Neural progenitor cell (in vitro differentiated cells): ENCODE results near the gene FAM50B.

ENCODE experiments used
- CTCF ChIP-seq: fragments of 200-600 bp; sonication (generic); IDR thresholded peaks from 2 replicates; pipeline ENCODE4 v1.5.1; 2017; ENCODE audit warnings: antibody characterized with exemption, mild to moderate bottlenecking
- EZH2 ChIP-seq: fragments of 200-600 bp; sonication (generic); IDR thresholded peaks from 2 replicates; pipeline ENCODE4 v1.6.1; 2017; ENCODE audit warnings: antibody characterized with exemption, mild to moderate bottlenecking, moderate library complexity
- EZH2phosphoT487 ChIP-seq: fragments of 200-600 bp; sonication (generic); IDR thresholded peaks from 2 replicates; pipeline ENCODE4 v1.6.1; 2017; ENCODE audit warnings: antibody characterized with exemption

DNA sequence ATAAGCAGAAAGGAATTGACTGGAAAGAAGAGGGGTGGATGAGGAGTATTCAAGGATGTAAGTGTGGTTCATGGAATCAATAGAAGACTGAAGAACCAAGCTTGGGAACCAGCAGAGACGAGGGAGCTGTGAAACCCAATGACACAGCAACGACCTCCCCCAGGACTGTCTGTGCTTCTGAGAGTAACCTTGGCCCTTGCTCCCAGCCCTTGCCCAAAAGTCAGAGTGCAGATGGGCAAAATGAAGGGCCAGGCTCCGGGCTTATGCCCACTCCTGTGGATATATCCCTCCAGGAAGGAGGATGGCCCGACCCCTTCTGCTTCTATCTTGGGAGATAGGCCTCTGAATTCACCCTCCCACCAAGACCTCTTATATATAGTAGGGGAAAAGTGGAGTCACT, 24.9 kb downstream of the FAM50B start:
- TF ChIP-seq CTCF (no peak), EZH2 (no peak), EZH2phosphoT487 (no peak)
